Thoracic aorta (tissue), 2 donors: Measurements from ENCODE around the gene CD80. TPM values are rescaled to one million over a fixed set of nuclear protein-coding genes. Genes with fewer than 3 reads are reported as not detected.

ENCODE experiments used
- ATAC-seq: fragments of 150-250 bp; one replicate; pipeline ENCODE4 v1.8.0; 2017; ENCODE audit warnings: low read depth; ENCODE audit not compliant: insufficient number of reproducible peaks, low FRiP score
- DNase-seq: peaks from one replicate; pipeline ENCODE4 v3.0.0-alpha.2; 2020; ENCODE audit warnings: low spot score
- H3K27ac ChIP-seq, 2 donors: fragments of 200-600 bp; sonication (generic); 1 replicate in 1 of 2; 2 replicates in 1 of 2; pipeline ENCODE4 v1.5.1; 2016; ENCODE audit warnings: mild to moderate bottlenecking in 2 of 2, moderate library complexity in 2 of 2
- H3K27me3 ChIP-seq: fragments of 200-600 bp; sonication (generic); replicated peaks from 2 replicates; pipeline ENCODE4 v1.6.0; 2016; ENCODE audit warnings: mild to moderate bottlenecking; ENCODE audit not compliant: insufficient read depth
- H3K36me3 ChIP-seq: fragments of 200-600 bp; sonication (generic); one replicate; pipeline ENCODE4 v1.5.1; 2016
- H3K4me1 ChIP-seq, 2 donors: fragments of 200-600 bp; sonication (generic); 1 replicate in 1 of 2; 2 replicates in 1 of 2; pipeline versions ENCODE4 v1.5.1 to v1.6.0; 2016; ENCODE audit warnings: low read depth in 2 of 2, mild to moderate bottlenecking in 1 of 2; ENCODE audit not compliant: control insufficient read depth in 1 of 2
- H3K4me3 ChIP-seq: fragments of 200-600 bp; sonication (generic); 2 replicates; pipeline ENCODE4 v1.5.1; 2016; ENCODE audit warnings: mild to moderate bottlenecking
- H3K9me3 ChIP-seq: fragments of 200-600 bp; sonication (generic); 2 replicates; pipeline ENCODE4 v1.5.1; 2016
- total RNA-seq, 2 donors: library from RNA; depleted of rRNA; stranded (reverse); fragments of >200 nt; gene quantifications; one replicate each; pipeline versions ENCODE4 v1.1.0 to v1.2.3, GENCODE V29; 2016
- TF ChIP-seq, protein P1 (sequence below): fragments of 200-600 bp; sonication (generic); IDR thresholded peaks from one replicate; pipeline ENCODE4 v1.5.1; 2019; ENCODE audit warnings: antibody characterized with exemption

Gene CD80
- total RNA-seq, 2 donors from 2014 or later, result 0.14 TPM; not detected in 1

DNA sequence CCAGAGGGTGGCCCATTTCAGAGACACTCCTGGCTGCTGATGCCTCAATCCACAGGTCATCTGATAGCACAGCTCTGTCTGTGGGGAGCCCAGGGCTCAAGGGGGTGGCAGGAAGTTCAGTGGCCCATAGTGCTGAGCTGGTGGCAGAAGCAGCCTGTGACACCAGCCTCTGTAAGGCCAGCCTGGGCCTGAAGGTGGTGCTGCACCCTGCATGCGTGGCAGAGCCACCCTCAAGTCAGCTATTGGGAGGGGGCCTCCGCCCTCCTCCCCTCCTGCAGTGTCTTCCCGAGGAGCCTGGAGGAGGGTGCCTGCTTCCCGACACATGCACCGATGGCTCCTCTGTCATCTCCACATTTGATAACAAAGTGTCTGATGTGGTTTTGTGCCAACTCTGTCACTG is 41.3 kb upstream of the CD80 start:
- ATAC-seq (no peak), DNase-seq (no peak)
- TF ChIP-seq, protein P1, sequence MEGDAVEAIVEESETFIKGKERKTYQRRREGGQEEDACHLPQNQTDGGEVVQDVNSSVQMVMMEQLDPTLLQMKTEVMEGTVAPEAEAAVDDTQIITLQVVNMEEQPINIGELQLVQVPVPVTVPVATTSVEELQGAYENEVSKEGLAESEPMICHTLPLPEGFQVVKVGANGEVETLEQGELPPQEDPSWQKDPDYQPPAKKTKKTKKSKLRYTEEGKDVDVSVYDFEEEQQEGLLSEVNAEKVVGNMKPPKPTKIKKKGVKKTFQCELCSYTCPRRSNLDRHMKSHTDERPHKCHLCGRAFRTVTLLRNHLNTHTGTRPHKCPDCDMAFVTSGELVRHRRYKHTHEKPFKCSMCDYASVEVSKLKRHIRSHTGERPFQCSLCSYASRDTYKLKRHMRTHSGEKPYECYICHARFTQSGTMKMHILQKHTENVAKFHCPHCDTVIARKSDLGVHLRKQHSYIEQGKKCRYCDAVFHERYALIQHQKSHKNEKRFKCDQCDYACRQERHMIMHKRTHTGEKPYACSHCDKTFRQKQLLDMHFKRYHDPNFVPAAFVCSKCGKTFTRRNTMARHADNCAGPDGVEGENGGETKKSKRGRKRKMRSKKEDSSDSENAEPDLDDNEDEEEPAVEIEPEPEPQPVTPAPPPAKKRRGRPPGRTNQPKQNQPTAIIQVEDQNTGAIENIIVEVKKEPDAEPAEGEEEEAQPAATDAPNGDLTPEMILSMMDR, result no peak
- no peaks in the 10 kb centered on the region for H3K9me3 ChIP-seq
- peaks cover 0 to 17% of the 10 kb centered on the region in 2 donors for H3K4me1 ChIP-seq
- no peaks in the 10 kb centered on the region for H3K36me3 ChIP-seq
- no peak overlapping the region for H3K27ac ChIP-seq
- no peaks in the 10 kb centered on the region for H3K27me3 ChIP-seq
- H3K4me3 ChIP-seq, result no peak overlapping the region

DNA sequence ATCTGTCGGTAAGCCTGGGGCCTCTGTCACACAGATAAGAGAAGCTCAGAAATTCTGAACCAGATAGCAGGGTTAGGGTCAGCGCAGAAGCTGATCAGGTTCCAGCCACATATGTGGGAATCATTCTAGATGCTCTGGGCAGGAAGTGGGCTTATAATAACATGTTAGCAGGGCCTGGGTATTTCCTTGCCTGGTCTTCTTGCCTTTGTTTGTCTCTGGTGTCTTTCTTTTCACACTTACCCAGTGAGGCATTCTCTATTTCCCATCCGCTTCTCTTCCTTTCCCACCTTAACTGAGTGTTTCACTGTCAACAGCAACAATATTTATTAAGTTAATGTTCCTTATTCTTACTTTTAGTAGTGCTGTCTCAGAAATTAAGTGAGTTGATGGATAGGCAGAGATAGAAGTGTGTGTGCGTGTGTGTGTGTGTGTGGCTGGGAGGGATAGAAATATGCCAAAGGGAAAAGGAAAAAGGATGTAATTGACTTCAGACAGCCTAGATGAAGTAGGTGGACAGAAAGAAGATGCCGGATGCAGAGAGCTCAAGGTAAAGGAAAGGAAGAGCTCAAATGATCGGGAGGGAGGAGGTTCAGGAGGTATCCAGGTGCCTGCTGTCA is 40.3 kb upstream of the CD80 start:
- no peak for ATAC-seq
- no peak overlapping the region for H3K4me3 ChIP-seq
- DNase-seq, result no peak
- no peaks in the 10 kb centered on the region for H3K36me3 ChIP-seq
- H3K9me3 ChIP-seq, result no peaks in the 10 kb centered on the region
- no peak overlapping the region for H3K27ac ChIP-seq
- TF ChIP-seq, protein P1, result no peak
- no peaks in the 10 kb centered on the region for H3K27me3 ChIP-seq
- H3K4me1 ChIP-seq, result peaks cover 0 to 17% of the 10 kb centered on the region in 2 donors

DNA sequence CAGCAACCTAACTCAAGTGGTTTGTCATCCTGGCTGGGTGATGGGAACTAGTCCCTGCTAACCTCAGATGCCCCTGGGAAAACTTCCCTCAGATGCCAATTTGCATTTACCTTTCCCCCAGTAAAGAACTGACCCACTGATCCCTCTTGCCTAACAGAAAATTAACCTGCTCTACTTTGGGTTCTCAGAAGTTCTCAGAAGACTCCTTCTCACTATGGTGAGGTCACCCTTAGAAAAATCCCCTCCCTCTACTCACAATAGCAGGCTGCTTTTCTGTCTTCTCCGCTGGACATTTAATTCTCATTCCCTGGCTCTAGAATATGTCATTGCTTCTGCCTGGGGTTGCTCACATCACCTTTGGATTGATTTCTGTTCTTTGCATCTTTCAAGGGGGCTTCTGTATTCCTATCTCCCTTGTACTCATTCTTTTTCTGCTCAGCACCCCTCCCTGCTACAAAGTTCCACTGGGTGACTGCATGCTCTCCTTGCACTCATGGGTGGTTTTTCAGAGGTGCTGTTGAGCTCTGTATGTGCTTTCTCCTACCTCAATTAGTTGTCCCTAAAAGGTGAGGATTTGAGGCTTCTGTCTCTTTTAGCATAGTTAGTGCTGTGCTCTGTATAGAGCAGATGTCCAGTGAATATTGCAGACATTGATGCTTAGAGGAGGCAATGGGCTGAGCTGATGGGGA is 39.1 kb upstream of the CD80 start:
- Histone ChIP-seq H3K4me3 (no peak overlapping the region), H3K4me1 (peaks cover 0 to 17% of the 10 kb centered on the region in 2 donors), H3K27ac (no peak overlapping the region), H3K27me3 (no peaks in the 10 kb centered on the region), H3K9me3 (no peaks in the 10 kb centered on the region), H3K36me3 (no peaks in the 10 kb centered on the region)
- ATAC-seq (no peak), DNase-seq (no peak)
- TF ChIP-seq, protein P1, result no peak

DNA sequence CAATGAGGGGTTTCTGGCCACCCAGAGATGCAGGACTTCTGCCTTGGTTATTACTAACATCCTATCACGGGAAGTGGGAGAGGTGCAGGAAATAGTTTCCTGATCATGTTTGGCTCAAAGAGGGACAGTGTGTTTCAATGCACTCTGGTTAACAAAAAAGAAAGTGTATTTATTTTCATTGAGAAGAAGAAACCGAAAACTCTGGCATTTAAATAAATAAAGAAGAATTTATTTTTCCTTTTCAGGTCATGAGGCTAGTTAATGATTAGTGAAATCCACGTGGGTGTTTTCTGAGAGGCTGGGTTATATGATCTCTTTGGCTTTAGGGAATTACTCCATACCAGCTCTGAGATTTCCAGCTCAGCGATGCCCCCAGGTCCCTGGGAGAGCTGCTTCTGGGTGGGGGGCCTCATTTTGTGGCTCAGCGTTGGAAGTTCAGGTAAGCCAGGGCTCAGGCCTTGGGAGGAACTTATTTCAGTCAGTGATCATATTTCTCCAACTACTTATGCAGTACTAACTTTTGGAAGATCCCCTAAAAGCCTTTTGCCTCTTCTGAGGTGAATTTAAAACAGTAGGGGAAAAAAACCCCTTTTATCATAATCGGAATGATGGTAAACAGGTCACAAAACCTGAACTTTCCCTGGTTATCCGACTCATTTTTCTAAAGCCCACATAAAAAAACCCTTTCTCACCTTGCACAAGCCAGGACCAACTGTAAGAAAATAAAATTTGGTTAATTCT is 38.3 kb upstream of the CD80 start, which contains the start of gene PLA1A:
PLA1A (plus strand) TSS at position 338 of the 741 bp plus-strand sequence; CDS start at position 367, 29 bp downstream.
- H3K4me1 ChIP-seq, result peaks cover 0 to 14% of the 10 kb centered on the region in 2 donors
- no peak for DNase-seq
- H3K27ac ChIP-seq, result no peak within 1 kb of the TSS
- no peaks in the 10 kb centered on the region for H3K36me3 ChIP-seq
- no peaks in the 10 kb centered on the region for H3K27me3 ChIP-seq
- TF ChIP-seq, protein P1, result no peak
- H3K4me3 ChIP-seq, result no peak within 1 kb of the TSS
- no peak for ATAC-seq
- no peaks in the 10 kb centered on the region for H3K9me3 ChIP-seq

DNA sequence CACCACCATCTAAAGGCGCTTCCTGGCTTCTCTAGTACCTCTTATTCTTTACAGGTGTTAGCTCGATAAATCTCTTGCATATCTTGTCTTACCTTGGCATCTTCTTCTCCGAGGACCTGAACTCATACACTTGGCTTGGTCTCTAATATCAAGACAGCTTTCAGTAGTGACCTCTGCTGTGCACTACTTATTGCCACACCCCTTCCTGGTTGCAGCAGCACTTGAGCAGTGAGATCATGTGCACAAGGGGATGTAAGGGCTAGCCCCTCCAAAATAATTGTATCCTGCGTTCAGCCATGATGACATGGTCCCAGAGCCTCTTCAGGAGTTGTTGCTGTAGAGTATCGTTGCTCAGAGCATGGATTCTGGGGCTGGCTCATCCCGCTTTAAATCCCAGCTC is 37.0 kb upstream of the CD80 start:
- H3K27ac ChIP-seq, result no peak overlapping the region
- H3K27me3 ChIP-seq, result no peaks in the 10 kb centered on the region
- DNase-seq, result no peak
- ATAC-seq, result no peak
- H3K36me3 ChIP-seq, result no peaks in the 10 kb centered on the region
- no peak overlapping the region for H3K4me3 ChIP-seq
- no peaks in the 10 kb centered on the region for H3K9me3 ChIP-seq
- TF ChIP-seq, protein P1, result no peak
- H3K4me1 ChIP-seq, result peaks cover 0 to 4% of the 10 kb centered on the region in 2 donors
